HEK293 (cell line): ENCODE results near the gene FRMD4B.
A peak's percentile ranks its signal among the peaks of the same experiment; 100 is the strongest.

Experiments used
- SALL2 ChIP-seq: fragments of 450-650 bp; formaldehyde crosslinking; IDR thresholded peaks from 2 replicates; pipeline ENCODE4 v1.5.0; 2017; ENCODE audit warnings: missing biosample characterization, mild to moderate bottlenecking, missing genetic modification characterization, borderline replicate concordance
- TRIM28 ChIP-seq: IDR thresholded peaks from 2 replicates; pipeline ENCODE4 v1.6.1; 2011; ENCODE audit warnings: low read length, control low read depth, borderline replicate concordance
- ZBTB21 ChIP-seq: fragments of 450-650 bp; formaldehyde crosslinking; IDR thresholded peaks from 2 replicates; pipeline ENCODE4 v1.5.1; 2017; ENCODE audit warnings: missing biosample characterization, missing genetic modification characterization
- ZFP37 ChIP-seq: fragments of 450-650 bp; formaldehyde crosslinking; IDR thresholded peaks from 2 replicates; pipeline ENCODE4 v1.5.1; 2016; ENCODE audit warnings: missing biosample characterization, missing genetic modification characterization
- ZNF112 ChIP-seq: fragments of 450-650 bp; formaldehyde crosslinking; IDR thresholded peaks from 2 replicates; pipeline ENCODE4 v1.5.0; 2017; ENCODE audit warnings: missing biosample characterization, missing genetic modification characterization
- ZNF274 ChIP-seq, 2 experiments: fragments of 200-500 bp in 1 of 2; fragments of 450-650 bp in 1 of 2; sonication (Bioruptor generic) in 1 of 2; formaldehyde crosslinking in 1 of 2; IDR thresholded peaks; 2 replicates each; pipeline versions ENCODE4 v1.5.1 to v1.6.1; 2014 to 2016; ENCODE audit warnings: borderline replicate concordance in 1 of 2, inconsistent platforms in 1 of 2, low read length in 1 of 2, missing biosample characterization in 1 of 2, missing genetic modification characterization in 1 of 2
- ZNF704 ChIP-seq: fragments of 450-650 bp; formaldehyde crosslinking; IDR thresholded peaks from 2 replicates; pipeline ENCODE4 v1.5.1; 2016; ENCODE audit warnings: missing biosample characterization, missing genetic modification characterization
- ZSCAN30 ChIP-seq: fragments of 450-650 bp; IDR thresholded peaks from 2 replicates; pipeline ENCODE4 v1.5.1; 2018; ENCODE audit warnings: missing biosample characterization, mild to moderate bottlenecking, missing genetic modification characterization, moderate library complexity
- ZSCAN5A ChIP-seq: fragments of 450-650 bp; formaldehyde crosslinking; IDR thresholded peaks from 2 replicates; pipeline ENCODE4 v1.5.1; 2016; ENCODE audit warnings: missing biosample characterization, missing genetic modification characterization
- TF ChIP-seq, protein P1 (sequence below): fragments of 450-650 bp; formaldehyde crosslinking; IDR thresholded peaks from 2 replicates; pipeline ENCODE4 v1.5.1; 2017; ENCODE audit warnings: missing biosample characterization, mild to moderate bottlenecking, missing genetic modification characterization, moderate library complexity
- TF ChIP-seq, protein P2 (sequence below): fragments of 450-650 bp; formaldehyde crosslinking; IDR thresholded peaks from 2 replicates; pipeline ENCODE4 v1.5.1; 2016; ENCODE audit warnings: missing biosample characterization, missing genetic modification characterization

DNA sequence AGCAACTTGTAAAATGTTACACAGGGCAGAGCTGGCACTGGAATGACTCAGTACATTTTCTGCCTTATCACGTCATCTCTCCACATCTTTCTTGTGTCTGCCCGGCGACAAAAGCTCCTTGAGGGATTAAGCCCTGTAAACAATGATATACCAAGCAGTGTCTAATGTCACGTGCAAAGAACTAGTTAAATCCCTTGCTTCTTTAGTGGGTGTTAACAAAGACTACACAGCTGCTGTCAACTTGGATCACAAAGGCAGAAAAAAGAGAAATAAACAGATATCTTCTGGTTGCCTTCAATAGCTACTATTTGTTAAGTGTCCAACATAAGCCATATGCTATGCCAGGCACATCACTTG is 48.1 kb upstream of the FRMD4B start:
- TF ChIP-seq, protein P1, sequence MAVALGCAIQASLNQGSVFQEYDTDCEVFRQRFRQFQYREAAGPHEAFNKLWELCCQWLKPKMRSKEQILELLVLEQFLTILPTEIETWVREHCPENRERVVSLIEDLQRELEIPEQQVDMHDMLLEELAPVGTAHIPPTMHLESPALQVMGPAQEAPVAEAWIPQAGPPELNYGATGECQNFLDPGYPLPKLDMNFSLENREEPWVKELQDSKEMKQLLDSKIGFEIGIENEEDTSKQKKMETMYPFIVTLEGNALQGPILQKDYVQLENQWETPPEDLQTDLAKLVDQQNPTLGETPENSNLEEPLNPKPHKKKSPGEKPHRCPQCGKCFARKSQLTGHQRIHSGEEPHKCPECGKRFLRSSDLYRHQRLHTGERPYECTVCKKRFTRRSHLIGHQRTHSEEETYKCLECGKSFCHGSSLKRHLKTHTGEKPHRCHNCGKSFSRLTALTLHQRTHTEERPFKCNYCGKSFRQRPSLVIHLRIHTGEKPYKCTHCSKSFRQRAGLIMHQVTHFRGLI (tag by site-specific recombination) = no peak
- TF ChIP-seq, protein P2, sequence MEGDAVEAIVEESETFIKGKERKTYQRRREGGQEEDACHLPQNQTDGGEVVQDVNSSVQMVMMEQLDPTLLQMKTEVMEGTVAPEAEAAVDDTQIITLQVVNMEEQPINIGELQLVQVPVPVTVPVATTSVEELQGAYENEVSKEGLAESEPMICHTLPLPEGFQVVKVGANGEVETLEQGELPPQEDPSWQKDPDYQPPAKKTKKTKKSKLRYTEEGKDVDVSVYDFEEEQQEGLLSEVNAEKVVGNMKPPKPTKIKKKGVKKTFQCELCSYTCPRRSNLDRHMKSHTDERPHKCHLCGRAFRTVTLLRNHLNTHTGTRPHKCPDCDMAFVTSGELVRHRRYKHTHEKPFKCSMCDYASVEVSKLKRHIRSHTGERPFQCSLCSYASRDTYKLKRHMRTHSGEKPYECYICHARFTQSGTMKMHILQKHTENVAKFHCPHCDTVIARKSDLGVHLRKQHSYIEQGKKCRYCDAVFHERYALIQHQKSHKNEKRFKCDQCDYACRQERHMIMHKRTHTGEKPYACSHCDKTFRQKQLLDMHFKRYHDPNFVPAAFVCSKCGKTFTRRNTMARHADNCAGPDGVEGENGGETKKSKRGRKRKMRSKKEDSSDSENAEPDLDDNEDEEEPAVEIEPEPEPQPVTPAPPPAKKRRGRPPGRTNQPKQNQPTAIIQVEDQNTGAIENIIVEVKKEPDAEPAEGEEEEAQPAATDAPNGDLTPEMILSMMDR (tag by site-specific recombination) = no peak
- TF ChIP-seq ZFP37 (tag by site-specific recombination) (no peak), ZBTB21 (tag by site-specific recombination) (peak; percentile 64; the same call in 1 of the 2 replicates), SALL2 (no peak), ZNF704 (tag by site-specific recombination) (no peak), ZNF274 (IDR thresholded peaks at IDR 0.05; ENCODE audit: low read length) (no peak), ZNF274 (tag by site-specific recombination; IDR thresholded peaks at IDR 0.05; ENCODE audit: borderline replicate concordance) (no peak), ZSCAN30 (no peak), ZSCAN5A (tag by site-specific recombination) (no peak), TRIM28 (no peak), ZNF112 (tag by site-specific recombination) (no peak)
